Loucy (cell line): ENCODE measurements around the gene NFKBIZ.

ENCODE experiments used
- EZH2phosphoT487 ChIP-seq: fragments of 200-600 bp; IDR thresholded peaks from 2 replicates; pipeline ENCODE4 v1.6.1; 2018; ENCODE audit warnings: antibody characterized with exemption, mild to moderate bottlenecking, moderate library complexity, borderline replicate concordance
- TF ChIP-seq, protein P1 (sequence below): fragments of 200-600 bp; sonication (generic); conservative IDR thresholded peaks from 2 replicates; pipeline ENCODE4 v1.5.1; 2014; ENCODE audit warnings: mild to moderate bottlenecking, antibody characterized with exemption, low read length

DNA sequence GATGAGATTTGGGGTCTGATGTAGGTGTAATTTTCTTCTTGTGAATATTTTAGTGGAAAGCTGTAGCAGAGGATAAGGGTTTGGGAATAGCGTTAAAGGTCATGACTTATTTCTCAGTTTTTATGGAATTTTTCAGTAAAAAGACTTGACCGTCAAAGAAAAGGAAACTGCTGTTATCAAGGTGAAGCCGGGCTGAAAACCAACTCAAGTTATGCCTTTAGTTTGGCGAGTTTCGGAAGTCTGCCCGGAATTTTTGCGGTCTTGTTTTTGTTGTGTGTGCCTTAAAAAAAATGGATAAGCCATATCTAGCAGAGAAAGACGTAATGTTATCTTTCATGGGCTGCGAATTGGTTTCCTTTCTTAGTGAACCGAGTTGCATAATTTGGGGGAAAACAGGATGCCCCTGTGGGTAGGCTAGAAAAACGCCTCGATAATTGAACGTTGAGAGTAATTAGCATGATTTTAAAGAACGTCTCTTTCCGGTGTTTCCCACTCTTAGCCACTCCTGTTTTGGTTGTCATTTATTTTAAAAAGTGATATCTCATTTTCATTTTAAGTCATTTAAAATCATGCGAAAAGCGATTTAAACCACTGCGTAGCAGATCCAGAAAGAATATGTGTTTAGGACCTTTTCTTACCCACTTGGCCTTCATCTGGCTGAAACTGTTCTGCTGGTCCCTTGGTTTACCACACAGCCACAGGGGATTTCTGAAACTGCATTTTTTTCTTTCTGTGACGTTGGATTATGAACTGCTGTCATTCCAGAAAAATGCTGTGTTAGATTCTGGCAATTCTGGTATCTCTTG is 1.1 kb downstream of the NFKBIZ start:
- TF ChIP-seq, protein P1, sequence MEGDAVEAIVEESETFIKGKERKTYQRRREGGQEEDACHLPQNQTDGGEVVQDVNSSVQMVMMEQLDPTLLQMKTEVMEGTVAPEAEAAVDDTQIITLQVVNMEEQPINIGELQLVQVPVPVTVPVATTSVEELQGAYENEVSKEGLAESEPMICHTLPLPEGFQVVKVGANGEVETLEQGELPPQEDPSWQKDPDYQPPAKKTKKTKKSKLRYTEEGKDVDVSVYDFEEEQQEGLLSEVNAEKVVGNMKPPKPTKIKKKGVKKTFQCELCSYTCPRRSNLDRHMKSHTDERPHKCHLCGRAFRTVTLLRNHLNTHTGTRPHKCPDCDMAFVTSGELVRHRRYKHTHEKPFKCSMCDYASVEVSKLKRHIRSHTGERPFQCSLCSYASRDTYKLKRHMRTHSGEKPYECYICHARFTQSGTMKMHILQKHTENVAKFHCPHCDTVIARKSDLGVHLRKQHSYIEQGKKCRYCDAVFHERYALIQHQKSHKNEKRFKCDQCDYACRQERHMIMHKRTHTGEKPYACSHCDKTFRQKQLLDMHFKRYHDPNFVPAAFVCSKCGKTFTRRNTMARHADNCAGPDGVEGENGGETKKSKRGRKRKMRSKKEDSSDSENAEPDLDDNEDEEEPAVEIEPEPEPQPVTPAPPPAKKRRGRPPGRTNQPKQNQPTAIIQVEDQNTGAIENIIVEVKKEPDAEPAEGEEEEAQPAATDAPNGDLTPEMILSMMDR, result no peak
- TF ChIP-seq EZH2phosphoT487, result no peak
